MM.1S (cell line): ENCODE measurements around the gene OR13J1.

Experiments
- DNase-seq: peaks from one replicate; pipeline ENCODE4 v3.0.0-alpha.2; 2015
- H2AFZ ChIP-seq: fragments of 300-600 bp; sonication (generic); 2 replicates; pipeline ENCODE4 v1.6.0; 2016; ENCODE audit warnings: antibody characterized with exemption, low read length
- H3F3A ChIP-seq: fragments of 300-600 bp; sonication (generic); 2 replicates; pipeline ENCODE4 v1.6.1; 2016; ENCODE audit warnings: mild to moderate bottlenecking, antibody characterized with exemption, low read length, moderate library complexity, mixed read lengths; ENCODE audit not compliant: insufficient read depth
- H3K27ac ChIP-seq: fragments of 300-600 bp; sonication (generic); 2 replicates; pipeline ENCODE4 v1.5.1; 2016; ENCODE audit warnings: mild to moderate bottlenecking, low read length
- H3K27me3 ChIP-seq: fragments of 300-600 bp; sonication (generic); replicated peaks from 2 replicates; pipeline ENCODE4 v1.6.0; 2016; ENCODE audit warnings: low read length; ENCODE audit not compliant: insufficient read depth
- H3K36me3 ChIP-seq: fragments of 300-600 bp; sonication (generic); replicated peaks from 2 replicates; pipeline ENCODE4 v1.6.1; 2016; ENCODE audit warnings: mild to moderate bottlenecking, low read length, mixed read lengths; ENCODE audit not compliant: insufficient read depth
- H3K4me1 ChIP-seq: fragments of 300-600 bp; sonication (generic); 2 replicates; pipeline ENCODE4 v1.6.1; 2016; ENCODE audit warnings: low read length, mixed read lengths
- H3K4me2 ChIP-seq: fragments of 300-600 bp; sonication (generic); 2 replicates; pipeline ENCODE4 v1.6.0; 2016; ENCODE audit warnings: low read depth, low read length
- H3K4me3 ChIP-seq: fragments of 300-600 bp; sonication (generic); 2 replicates; pipeline ENCODE4 v1.5.1; 2016; ENCODE audit warnings: low read length, mixed read lengths
- H3K79me2 ChIP-seq: fragments of 300-600 bp; sonication (generic); 2 replicates; pipeline ENCODE4 v1.6.1; 2016; ENCODE audit warnings: mixed run types, low read length, mixed read lengths
- H3K9ac ChIP-seq: fragments of 300-600 bp; sonication (generic); 2 replicates; pipeline ENCODE4 v1.6.1; 2016; ENCODE audit warnings: low read length, mixed read lengths
- H3K9me2 ChIP-seq: fragments of 300-600 bp; sonication (generic); replicated peaks from 2 replicates; pipeline ENCODE4 v1.6.1; 2016; ENCODE audit warnings: mild to moderate bottlenecking, low read length, mixed read lengths; ENCODE audit not compliant: insufficient read depth
- H3K9me3 ChIP-seq: fragments of 300-600 bp; sonication (generic); replicated peaks from 2 replicates; pipeline ENCODE4 v1.6.1; 2016; ENCODE audit warnings: mild to moderate bottlenecking, low read length, mixed read lengths; ENCODE audit not compliant: insufficient read depth
- H4K20me1 ChIP-seq: fragments of 300-600 bp; sonication (generic); 2 replicates; pipeline ENCODE4 v1.6.1; 2016; ENCODE audit warnings: mild to moderate bottlenecking, low read length, moderate library complexity, mixed read lengths; ENCODE audit not compliant: insufficient read depth
- EZH2 ChIP-seq: fragments of 300-600 bp; sonication (generic); optimal IDR thresholded peaks from 2 replicates; pipeline ENCODE3; 2017; ENCODE audit warnings: low read depth, mild to moderate bottlenecking, antibody characterized with exemption, low read length, mixed read lengths
- EZH2phosphoT487 ChIP-seq: fragments of 300-600 bp; sonication (generic); IDR thresholded peaks from 2 replicates; pipeline ENCODE4 v1.6.1; 2018; ENCODE audit warnings: antibody characterized with exemption, low read length
- TF ChIP-seq, protein P1 (sequence below): fragments of 300-600 bp; sonication (generic); IDR thresholded peaks from 2 replicates; pipeline ENCODE4 v1.5.1; 2016; ENCODE audit warnings: antibody characterized with exemption, low read length, mixed read lengths

OR13J1 gene

DNA sequence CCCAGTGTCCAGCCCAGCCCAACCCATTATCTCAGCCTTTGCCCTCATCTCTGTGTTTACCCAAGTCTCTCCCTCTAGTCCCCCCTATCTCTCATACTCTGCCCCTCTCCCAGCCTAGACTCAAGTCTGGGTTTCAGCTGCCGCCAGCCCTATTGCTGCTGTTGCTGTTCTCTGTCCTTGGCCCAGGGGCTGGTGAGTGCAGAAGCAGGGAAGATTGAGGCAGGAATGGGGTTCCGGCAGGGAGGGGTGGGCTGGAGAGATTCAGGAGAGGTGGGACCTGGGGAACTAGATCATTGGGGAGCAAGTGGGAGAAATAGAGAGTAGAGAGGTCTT is 40.5 kb downstream of the OR13J1 start:
- Histone ChIP-seq H4K20me1 (no peaks in the 10 kb centered on the region), H3K36me3 (no peaks in the 10 kb centered on the region), H3K9me2 (no peaks in the 10 kb centered on the region), H3K4me2 (peak overlapping the region; percentile 94), H3K79me2 (0 out of 2 replicates have a peak, but pooled peaks cover 3% of the 10 kb centered on the region), H3K4me3 (peak overlapping the region; percentile 94), H3K9ac (peak overlapping the region; percentile 74), H3F3A (peaks cover 10% of the 10 kb centered on the region), H3K4me1 (peaks cover 30% of the 10 kb centered on the region), H3K27ac (no peak overlapping the region), H3K9me3 (no peaks in the 10 kb centered on the region), H3K27me3 (no peaks in the 10 kb centered on the region), H2AFZ (peak overlapping the region; percentile 78)
- TF ChIP-seq, protein P1, sequence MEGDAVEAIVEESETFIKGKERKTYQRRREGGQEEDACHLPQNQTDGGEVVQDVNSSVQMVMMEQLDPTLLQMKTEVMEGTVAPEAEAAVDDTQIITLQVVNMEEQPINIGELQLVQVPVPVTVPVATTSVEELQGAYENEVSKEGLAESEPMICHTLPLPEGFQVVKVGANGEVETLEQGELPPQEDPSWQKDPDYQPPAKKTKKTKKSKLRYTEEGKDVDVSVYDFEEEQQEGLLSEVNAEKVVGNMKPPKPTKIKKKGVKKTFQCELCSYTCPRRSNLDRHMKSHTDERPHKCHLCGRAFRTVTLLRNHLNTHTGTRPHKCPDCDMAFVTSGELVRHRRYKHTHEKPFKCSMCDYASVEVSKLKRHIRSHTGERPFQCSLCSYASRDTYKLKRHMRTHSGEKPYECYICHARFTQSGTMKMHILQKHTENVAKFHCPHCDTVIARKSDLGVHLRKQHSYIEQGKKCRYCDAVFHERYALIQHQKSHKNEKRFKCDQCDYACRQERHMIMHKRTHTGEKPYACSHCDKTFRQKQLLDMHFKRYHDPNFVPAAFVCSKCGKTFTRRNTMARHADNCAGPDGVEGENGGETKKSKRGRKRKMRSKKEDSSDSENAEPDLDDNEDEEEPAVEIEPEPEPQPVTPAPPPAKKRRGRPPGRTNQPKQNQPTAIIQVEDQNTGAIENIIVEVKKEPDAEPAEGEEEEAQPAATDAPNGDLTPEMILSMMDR, result no peak
- TF ChIP-seq EZH2 (no peak), EZH2phosphoT487 (no peak)
- DNase-seq, result no peak

- no peak within 1 kb of the TSS for H3K27ac ChIP-seq
- H3K9ac ChIP-seq, result peak within 1 kb of the TSS; percentile 74
- peaks cover 25% of the 10 kb centered on the region for H3K4me1 ChIP-seq
These were observed 41.0 kb downstream of the OR13J1 start, which contains the start of gene TMEM8B for GRCh38 chr9:35829084-35829763. Gene TMEM8B (plus strand): TSS chr9:35829228. CDS start chr9:35829448, 220 bp downstream.

GRCh38 chr9:35828716-35829083 is 41.5 kb downstream of the OR13J1 start, which contains the start of gene FAM221B:
Gene FAM221B (minus strand): TSS chr9:35828732. CDS start chr9:35826161, 2,571 bp downstream.
- peaks cover 19% of the 10 kb centered on the region for H3K4me1 ChIP-seq
- H3K36me3 ChIP-seq, result no peaks in the 10 kb centered on the region
- H3K9me3 ChIP-seq, result no peaks in the 10 kb centered on the region
- peak within 1 kb of the TSS; percentile 94 for H3K4me3 ChIP-seq
- peak; percentile 13 for DNase-seq
- H3K27ac ChIP-seq, result no peak within 1 kb of the TSS
- H3K4me2 ChIP-seq, result peak within 1 kb of the TSS; percentile 94
- no peaks in the 10 kb centered on the region for H3K9me2 ChIP-seq
- H2AFZ ChIP-seq, result peak within 1 kb of the TSS; percentile 100
- H3K79me2 ChIP-seq, result 0 out of 2 replicates have a peak, but pooled peaks cover 3% of the 10 kb centered on the region
- peaks cover 4% of the 10 kb centered on the region for H3F3A ChIP-seq
- H3K9ac ChIP-seq, result peak within 1 kb of the TSS; percentile 74
- no peaks in the 10 kb centered on the region for H3K27me3 ChIP-seq
- H4K20me1 ChIP-seq, result no peaks in the 10 kb centered on the region
- TF ChIP-seq EZH2 (no peak), EZH2phosphoT487 (no peak)
- TF ChIP-seq, protein P1, result no peak

More at GRCh38 chr9:35829084-35829763, 41.0 kb downstream of the OR13J1 start, which contains the start of gene TMEM8B:
- Histone ChIP-seq H2AFZ (peak within 1 kb of the TSS; percentile 100), H3F3A (peaks cover 9% of the 10 kb centered on the region), H4K20me1 (no peaks in the 10 kb centered on the region), H3K9me2 (no peaks in the 10 kb centered on the region), H3K79me2 (0 out of 2 replicates have a peak, but pooled peaks cover 3% of the 10 kb centered on the region), H3K36me3 (no peaks in the 10 kb centered on the region), H3K27me3 (no peaks in the 10 kb centered on the region), H3K4me2 (peak within 1 kb of the TSS; percentile 94), H3K4me3 (peak within 1 kb of the TSS; percentile 94), H3K9me3 (no peaks in the 10 kb centered on the region)
- no peak for TF ChIP-seq EZH2phosphoT487
- no peak for TF ChIP-seq EZH2
- TF ChIP-seq, protein P1, result no peak
- DNase-seq, result peak; percentile 96
